GM21447 (cell line): ENCODE data around the gene GTPBP2.
A peak's percentile ranks its signal among the peaks of the same experiment; 100 is the strongest.

Source experiments
- ATAC-seq: cut with Tn5 transposase; IDR thresholded peaks from one replicate; pipeline ENCODE4 v1.9.1; 2021; ENCODE audit not compliant: unreplicated experiment

Gene GTPBP2, protein sequence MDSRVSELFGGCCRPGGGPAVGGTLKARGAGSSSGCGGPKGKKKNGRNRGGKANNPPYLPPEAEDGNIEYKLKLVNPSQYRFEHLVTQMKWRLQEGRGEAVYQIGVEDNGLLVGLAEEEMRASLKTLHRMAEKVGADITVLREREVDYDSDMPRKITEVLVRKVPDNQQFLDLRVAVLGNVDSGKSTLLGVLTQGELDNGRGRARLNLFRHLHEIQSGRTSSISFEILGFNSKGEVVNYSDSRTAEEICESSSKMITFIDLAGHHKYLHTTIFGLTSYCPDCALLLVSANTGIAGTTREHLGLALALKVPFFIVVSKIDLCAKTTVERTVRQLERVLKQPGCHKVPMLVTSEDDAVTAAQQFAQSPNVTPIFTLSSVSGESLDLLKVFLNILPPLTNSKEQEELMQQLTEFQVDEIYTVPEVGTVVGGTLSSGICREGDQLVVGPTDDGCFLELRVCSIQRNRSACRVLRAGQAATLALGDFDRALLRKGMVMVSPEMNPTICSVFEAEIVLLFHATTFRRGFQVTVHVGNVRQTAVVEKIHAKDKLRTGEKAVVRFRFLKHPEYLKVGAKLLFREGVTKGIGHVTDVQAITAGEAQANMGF

DNA sequence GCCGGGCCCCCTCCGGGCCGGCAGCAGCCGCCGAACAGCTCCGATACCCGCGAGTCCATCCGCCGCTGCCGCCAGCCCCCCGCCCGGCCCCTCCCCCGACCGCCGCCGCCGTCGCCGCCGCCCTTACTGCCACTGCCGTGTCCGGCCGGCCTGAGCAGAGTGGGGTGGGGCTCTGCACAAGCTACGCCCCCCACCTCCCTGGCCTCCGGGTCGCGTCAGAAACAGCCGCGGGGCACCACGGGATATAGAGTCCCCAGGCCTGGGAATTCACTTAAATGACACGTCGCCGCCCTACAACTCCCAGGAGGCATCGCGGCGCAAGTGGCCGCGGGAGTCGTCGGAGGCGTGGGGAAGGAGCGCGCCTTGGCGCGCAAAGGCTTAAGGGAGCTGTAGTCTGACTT, at the start of gene GTPBP2:
GTPBP2 (minus strand) TSS at position 161 of the 401 bp plus-strand sequence; CDS start at position 59, 102 bp downstream.
- peak; percentile 74 for ATAC-seq

DNA sequence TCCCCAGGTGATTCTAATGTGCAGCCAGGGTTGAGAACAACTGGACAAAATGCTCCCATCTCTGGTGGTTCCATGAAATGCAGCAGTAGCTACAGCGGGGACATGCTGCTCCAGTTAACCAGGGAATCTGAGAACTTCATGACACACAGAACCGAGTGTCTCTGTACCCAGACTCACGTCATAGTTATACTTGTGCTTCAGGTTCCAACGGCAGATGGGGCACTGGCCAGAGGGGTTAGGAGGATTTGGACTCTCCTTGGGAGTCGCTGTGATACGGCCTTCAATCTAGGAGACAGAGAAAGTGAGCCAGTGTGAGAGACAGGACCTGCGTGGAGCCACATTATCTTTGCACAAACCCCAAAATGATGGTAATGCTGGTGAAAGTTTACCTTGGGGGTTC, 49.3 kb upstream of the GTPBP2 start:
- no peak for ATAC-seq

DNA sequence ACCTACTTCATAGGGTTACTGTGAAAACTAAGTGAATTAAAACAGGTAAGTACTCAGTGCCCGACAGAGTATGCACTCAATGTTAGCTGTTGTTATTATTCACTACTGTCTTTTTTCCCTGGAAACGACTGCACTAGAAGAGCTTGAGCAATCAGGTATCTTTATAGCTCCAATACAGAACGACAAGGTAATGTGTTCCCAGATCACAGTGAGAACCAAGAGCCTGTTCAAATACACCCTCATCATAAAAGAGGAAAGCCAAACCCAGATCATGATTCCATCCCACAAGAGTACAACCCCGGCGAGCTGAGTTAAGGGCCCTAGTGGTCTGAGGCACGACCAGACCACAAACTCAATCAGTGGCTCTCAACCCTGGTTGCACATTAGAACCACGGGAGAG, 48.7 kb upstream of the GTPBP2 start:
- ATAC-seq = no peak

DNA sequence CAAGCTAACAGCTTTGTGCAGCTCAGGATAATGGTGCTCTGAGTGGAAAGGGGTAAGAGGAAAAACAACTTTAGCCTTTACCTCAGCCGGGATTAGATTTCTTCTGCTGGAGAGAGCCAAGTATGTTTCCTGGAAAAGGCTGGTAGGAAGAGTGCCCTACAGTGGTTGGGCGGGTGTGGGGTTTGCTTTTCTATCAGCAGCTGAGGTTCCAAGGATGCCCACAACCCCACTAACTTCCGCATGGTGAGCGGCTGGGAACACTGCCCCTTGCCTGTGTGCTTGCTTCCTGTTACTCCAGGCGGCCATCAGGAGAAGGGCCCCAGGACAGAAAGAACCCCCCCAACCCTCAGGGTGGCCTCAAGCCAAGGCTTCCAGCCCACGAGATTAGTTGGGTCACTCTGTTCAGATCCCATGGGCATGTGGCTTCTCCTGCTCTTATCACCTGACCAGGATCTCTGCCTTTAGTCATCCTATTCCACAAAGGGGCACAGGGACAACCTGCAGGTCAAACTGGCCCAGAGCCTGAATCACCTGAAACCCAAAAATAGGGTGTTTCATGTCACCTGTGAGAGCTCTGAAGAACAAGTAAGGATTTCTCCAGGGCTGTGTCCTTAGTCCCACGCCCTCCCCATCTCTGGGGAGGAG, 48.0 kb upstream of the GTPBP2 start:
- no peak for ATAC-seq

DNA sequence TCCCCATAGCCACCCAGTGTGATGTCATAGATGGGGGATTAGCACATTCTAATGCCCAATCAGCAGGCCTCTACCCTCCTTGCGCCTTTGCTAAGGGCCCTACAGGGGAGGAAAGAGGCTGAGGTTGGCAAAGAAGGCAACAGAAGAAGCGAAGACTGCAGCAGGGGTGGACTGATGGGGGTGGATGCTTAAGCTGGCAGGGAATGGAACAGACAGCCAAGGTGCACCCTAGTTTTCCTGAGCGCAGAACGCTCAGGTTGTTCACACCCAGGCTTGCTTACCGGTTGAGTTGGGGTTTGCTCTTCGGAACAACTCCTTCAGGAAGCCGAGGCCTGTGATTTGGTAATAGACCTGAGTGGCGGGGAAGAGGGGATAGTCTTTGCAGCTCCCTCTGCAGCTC, 45.9 kb upstream of the GTPBP2 start:
- no peak for ATAC-seq

DNA sequence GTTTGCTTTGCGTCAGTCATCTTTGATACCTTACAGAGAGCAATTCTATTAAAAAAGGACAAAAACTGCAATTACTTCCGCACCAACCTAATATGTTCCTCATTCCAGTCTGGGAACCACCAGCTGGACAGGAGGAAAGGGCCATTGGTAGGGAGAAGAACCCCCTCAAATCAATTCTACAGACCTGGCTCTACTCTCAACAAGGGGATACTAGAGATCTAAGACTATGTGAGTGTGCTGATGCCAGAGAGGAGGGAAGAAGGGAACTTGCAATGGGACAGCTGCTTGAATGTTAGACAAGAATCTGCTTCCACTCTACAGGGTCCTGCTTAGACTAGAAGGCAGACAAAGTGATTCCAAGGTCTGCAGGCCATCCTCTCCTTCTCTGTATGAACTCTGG, 45.2 kb upstream of the GTPBP2 start:
- ATAC-seq = no peak

DNA sequence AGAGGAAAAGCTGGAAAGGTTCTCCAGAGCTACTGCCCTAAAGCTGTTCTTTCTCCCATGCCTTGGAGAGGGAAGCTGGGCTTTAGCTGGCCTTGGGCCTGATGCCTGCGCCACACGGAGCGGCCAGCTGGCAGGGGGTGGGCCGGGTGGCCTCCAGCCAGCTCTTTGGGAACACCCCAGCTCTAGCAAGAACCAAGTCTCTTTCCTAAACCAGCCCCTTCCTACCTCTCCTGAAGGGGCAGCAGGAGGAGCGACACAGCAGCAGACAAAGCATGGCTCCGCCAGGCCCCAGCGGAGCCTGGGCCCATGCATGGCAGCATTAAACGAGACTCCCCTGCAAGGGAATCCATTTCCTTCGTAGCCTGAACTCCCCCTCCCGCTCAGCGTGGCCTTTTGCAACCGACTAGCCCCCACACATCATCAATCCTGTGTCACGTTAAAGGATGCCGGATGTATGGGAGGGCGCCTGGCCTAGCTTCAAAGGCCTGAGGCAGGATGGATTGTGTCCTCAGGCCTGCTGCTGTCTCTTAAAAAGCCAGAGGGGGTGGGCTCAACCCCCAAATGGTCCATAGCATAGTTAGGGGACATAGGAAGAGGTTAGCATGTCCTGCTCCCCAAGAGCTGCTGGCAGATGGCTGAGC, 44.5 kb upstream of the GTPBP2 start:
- no peak for ATAC-seq

DNA sequence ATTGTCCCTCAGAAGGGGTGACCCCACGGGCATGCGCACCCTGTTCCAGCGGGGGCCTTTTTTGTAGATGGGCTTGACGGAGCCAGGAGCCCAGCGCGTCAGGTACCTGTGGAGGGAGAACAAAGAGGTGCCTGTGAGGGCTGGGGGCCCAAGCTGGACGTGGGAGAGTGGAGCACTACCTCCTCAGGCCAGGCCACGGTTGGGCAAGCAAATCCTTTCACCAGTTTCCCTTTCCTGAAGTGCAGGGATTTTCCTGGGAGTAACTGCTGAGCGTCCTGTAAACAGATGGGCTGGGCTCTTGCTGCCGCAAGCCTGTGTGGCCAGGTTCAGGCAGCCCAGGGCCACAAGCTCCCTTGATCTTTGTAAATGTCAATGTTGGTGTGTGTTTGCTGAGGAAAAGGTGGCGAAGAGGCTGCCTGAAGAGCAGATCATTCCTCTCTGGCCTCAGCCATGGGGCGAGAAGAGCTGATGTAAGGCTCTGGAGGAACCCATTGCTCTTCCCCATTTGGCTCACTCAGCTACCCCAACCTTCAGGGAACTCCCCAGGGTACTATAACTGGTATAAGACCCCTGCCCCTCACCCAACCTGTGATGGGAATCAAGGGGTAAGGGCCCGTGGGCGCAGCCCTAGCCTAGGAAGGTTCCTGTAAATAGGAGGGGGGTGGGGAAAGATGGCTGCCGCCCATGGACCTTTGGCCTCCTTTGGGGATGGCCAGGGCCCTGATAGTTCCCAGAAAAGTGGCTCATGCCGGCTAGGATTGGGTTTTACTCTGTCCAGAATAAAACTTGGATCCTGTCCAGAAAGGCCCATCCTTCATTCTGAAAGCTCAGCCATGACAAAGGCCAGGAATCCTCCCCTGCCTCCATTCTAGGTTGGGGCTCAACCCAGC, 43.0 kb upstream of the GTPBP2 start:
- no peak for ATAC-seq

DNA sequence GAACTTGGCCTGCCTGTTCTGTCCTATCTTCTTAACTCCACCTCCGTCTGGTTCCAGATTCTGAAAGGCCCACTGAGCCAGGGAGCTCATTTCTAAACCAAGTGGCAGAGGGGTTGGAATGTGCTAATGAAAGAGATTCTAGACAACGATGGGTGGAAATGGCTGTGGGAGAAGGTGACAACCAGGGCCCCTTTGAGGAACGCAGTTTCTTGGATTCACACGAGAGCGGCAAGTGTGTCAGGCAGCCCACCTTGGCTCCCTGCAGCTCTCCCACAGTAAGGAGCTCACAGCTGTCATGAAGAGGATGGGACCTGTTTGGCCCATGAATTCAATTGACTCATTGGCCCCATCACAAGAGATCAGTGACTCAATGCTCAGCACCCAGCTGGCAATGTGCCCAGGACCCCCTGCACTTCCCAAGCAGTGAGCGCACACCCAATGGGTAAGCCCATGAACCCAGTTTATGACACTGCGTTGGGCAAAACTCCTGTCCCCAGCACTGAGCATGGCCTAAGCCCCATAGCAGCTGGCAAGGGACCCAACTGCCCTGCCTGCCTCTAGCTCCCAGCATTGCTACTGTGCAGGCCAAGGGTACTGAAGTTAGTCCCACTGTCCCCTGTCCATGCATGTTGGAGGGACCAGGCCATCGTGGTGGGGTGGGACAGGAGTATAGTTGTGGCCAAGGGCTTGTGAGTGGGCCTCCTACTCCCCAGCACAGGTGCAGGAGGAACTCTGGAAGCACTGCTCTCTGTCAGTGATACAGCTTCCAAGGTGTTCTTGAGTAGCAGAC, 42.1 kb upstream of the GTPBP2 start:
- no peak for ATAC-seq

DNA sequence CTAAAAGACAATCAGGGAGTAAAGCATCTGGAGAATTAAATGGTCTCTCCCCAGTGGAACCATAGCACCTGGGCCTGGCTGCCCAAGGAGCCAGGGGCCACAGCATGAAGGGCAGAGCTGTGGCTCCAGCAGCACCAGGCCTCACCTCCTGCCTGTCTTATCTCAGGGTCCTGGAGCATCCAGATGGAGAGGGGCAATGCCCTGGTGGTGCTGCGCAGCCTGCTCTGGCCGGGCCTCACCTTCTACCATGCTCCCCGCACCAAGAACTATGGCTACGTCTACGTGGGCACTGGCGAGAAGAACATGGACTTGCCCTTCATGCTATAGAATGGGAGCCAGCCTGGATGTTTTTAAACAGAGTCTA, 41.5 kb upstream of the GTPBP2 start:
- no peak for ATAC-seq

DNA sequence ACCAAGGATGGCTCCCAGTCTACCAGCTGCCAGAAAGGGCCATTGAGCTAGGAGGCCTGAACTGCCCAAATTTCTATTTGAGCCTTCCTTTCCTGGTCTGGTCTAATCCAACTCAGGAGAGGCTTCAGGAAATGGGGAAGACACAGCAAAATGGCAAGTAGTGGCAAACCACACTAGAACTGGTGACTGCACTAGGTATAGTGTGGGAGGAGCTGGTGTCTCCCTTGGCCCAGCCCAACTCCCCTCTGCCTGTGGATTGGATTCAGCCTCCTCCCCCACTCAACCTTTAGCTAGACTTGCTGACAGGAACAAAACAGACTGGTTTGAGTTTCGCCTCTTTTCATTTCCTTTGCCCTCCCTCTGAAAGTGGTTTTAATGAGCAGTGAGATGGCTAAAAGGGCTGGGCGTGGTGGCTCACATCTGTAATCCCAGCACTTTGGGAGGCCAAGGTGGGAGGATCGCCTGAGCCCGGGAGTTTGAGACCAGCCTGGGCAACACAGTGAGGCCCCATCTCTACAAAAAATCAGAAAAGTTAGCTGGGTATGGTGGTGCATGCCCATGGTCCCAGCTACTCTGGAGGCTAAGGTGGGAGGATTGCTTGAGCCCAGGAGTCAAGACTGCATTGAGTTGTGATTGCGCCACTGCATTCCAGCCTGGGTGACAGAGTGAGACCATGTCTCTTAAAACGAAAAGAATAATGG, 41.0 kb upstream of the GTPBP2 start:
- ATAC-seq = no peak

DNA sequence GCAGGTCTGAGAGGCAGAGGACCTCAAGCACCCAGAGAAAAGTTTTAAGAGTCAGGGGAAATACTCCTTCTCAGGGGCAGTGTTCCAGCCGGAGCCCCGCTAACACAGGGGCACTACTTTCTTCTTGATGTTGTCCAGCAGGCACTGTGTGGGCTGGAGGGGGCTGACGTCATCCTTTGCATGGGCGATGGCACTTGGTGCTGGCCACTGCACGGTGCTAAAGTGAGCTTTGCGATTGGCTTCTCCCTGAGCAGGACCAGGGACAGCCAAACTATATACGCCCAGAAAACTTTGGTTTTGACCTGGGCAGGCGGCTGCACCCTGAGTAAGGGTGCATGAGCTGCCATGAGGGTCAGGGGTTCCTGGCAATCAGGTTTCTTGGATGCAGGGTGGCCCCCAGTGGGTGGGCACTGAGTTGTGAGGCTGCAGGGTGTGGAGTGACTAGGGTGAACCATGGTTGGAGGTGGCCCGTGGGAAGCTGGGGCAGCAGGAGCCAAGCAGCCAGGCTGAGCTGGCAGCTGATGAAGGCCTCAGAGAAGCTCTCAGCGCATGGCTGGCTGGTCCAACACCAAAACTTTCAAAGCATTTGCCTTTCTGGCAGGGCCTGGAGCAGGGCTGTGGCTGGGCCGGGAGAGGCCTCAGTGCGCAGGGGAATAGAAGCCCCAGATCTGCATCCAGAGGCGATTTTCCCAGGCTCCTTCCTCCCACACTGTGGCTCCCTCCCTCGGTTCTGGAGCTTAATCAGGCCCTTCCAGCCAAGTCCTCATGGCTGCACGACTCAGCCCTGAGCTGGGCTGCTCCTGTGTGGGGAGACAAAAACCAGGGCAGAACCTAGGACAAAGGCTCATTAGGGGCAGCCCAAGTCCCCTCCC, 40.2 kb upstream of the GTPBP2 start:
- no peak for ATAC-seq

DNA sequence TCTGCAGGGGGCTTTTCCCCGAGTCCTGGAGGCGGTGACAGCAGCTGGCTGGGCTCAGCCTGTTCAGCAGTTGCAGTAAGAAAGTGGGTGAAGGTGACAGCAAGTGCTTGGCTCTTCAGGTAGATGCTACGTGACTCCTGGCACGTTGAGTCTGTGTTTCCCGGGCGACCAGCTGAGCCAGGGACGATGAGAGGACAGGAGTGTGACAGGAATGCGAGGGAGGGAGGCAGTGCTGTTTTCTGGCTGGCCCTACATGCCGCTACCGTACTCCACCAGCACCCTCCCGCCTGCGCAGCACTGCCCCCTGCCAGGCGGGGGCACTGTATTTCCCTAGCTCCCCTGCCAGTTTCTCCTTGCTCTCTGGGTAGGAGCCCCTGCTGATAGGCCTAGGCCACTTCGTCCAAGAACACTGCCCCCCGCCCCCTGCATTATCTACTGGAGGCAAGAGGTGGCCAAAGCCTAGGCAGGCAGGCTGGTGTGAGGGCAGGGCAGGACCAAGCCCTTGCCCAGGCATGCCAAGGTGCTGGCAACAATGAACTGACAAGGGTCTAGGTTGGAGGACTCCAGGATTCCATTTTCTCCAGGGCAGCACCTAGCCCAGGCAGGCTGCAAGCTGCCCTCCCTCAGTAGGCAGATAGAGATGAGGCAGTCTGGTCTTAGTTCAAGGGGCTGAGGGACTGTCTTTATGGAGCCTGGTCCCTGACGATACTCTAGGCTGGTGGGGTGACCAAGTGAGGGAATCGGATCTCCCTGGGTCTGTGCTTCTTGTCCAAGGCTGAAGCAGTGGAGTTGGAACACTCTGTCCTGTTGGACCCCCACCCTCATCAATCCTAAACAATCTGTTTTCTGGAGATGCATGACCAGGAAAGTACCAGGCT, 39.3 kb upstream of the GTPBP2 start:
- peak; percentile 51 for ATAC-seq

DNA sequence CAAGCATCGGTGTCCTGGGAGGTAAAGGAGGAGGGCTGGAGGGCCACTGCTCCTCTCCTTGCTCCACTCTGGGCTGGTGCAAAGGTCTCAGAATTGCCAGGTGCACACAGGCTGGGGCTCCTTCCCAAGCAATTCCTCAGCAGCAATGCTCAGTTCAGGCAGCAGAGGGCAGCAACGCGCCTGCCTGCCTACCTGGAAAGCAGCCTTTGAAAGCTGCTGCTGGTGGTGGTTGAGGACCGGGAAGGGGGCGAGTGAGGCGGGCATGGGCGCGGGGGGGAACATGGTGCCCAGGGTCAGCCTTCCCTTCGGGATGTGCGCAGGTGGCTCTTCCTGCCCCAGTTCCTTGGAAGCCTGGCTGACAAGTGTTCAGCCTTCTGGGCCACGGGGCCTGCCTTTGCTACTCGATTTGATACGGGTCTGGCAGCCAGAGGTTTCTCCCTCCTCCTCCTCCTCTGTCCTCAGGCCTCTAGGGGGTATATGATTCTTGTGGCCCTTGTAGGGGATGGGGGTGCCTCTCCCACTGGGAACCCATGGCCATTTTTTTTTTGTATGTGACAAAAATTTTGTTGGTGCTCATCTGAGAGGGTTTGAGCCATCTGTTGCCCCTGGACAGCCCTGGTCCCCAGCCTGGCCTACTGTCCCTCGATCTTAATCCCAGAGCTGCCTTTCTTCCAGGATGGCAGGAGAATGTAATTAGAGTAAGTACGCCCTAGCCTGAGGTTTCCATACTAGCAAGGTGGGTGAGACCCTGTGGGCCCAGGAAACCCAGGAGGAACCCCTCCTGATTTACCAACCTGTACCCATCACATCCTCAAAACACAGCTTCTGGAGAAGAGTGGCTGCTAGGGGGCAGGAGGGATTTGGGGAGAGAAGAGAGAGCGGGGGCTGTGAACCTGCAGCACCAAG, 38.4 kb upstream of the GTPBP2 start:
- peak; percentile 34 for ATAC-seq

DNA sequence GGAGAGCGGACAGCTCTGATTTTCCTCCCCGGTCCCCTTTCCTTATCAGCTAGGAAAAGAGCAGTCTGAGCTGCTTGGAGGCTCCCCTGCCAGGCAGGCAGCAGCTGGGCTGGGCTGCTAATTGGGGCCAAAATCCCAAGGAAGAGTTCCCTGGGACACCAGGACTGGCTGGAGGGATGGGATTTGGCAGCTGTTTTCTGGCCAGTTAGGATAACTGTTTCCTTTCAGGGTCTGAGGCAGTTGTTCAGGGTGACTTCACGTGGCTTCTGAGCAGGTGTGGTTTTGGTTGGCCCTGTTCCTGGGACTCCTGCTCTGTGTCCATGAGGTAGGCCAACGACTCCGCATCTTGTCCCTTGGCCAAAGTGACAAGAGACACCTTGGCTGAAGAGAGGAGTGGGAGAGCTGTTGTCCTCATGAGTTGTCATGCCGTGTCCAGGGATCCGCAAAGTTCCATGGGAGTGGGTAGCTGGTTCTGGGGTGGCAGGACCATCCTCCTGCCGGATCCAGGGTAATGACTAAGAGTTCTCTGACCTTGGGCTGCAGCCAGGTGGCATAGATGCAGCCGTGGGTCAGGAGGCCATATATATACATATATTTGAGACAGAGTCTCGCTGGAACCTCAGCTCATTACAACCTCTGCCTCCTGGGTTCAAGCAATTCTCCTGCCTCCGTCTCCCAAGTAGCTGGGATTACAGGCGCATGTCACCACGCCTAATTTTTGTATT, 37.3 kb upstream of the GTPBP2 start:
- no peak for ATAC-seq

DNA sequence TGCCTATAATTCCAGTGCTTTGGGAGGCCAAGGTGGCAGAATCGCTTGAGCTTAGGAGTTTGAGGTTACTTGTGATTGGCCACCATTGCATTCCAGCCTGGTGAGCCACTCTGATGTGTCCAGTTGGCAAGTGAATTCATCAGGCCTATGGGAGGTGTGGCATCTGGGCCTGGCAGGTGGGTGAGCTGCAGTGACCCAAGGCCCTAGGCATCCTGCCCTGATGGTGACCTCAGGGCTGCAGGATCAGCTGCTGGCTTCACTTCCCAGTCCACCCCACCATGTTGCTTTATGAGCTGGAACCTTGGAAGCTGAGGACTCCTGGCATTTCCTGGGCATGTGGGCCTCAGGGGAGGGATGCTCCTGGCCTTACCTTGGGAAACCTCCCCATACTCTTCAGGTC, 36.3 kb upstream of the GTPBP2 start:
- no peak for ATAC-seq
